ENCODE measurements around the gene DAPK2.

Gene DAPK2

GRCh38 chr15:64017082-64017588 is 29.1 kb downstream of the DAPK2 start:
- peak overlapping the region in 1 of 2 experiments; percentile 13 for H3K4me3 ChIP-seq (ENCODE audit: insufficient read depth in 1 of 2, low read depth in 1 of 2, low read length in 2 of 2)
- peaks cover 2% of the 10 kb centered on the region for H3K79me1 ChIP-seq (replicated peaks; ENCODE audit: low read length, poor library complexity, severe bottlenecking)
- H3K4me1 ChIP-seq (ENCODE audit: control insufficient read depth, insufficient read depth, low read depth, low read length) = peaks cover 4% of the 10 kb centered on the region
- no peak overlapping the region for H3K14ac ChIP-seq (ENCODE audit: low read length in 2 of 2)
- H3K9me3 ChIP-seq (ENCODE audit: control insufficient read depth, low read length) = no peaks in the 10 kb centered on the region
- no peak overlapping the region for H2BK12ac ChIP-seq (ENCODE audit: low read length in 2 of 2)
- no peak overlapping the region for H4K8ac ChIP-seq (ENCODE audit: low read length)
- H4K91ac ChIP-seq (ENCODE audit: low read length) = peak overlapping the region; percentile 44
- peaks cover 0 to 11% of the 10 kb centered on the region in 2 experiments for H3K27me3 ChIP-seq (ENCODE audit: control insufficient read depth in 1 of 2, insufficient read depth in 1 of 2, low read length in 2 of 2)
- no peak overlapping the region for H3K27ac ChIP-seq (ENCODE audit: low read length, poor library complexity, severe bottlenecking)
- 87% methylated on average over 5 of the region's 5 CpGs for WGBS
- DNase-seq = no peak
- H3K4ac ChIP-seq (ENCODE audit: low read depth in 1 of 2, low read length in 2 of 2) = no peak overlapping the region
- no peak overlapping the region for H3K23ac ChIP-seq (ENCODE audit: low read length in 2 of 2)
- no peak overlapping the region for H2BK15ac ChIP-seq (ENCODE audit: low read depth, poor library complexity, severe bottlenecking)
- no peak overlapping the region for H3K4me2 ChIP-seq (ENCODE audit: low read length, poor library complexity, severe bottlenecking)
- no peaks in the 10 kb centered on the region for H3K36me3 ChIP-seq (ENCODE audit: control insufficient read depth in 1 of 2, insufficient read depth in 2 of 2, low read depth in 1 of 2, low read length in 2 of 2)
- no peak overlapping the region for H2BK5ac ChIP-seq (ENCODE audit: low read depth, low read length, poor library complexity, severe bottlenecking)
- no peak overlapping the region for H3K18ac ChIP-seq (ENCODE audit: low read depth in 1 of 2, low read length in 2 of 2)
- no peak overlapping the region for H2BK120ac ChIP-seq (ENCODE audit: low read depth, low read length)
- H2AFZ ChIP-seq (ENCODE audit: low read depth, low read length) = no peak overlapping the region
- H3K9ac ChIP-seq (ENCODE audit: low read length) = no peak overlapping the region
- H2AK5ac ChIP-seq (ENCODE audit: low read length, severe bottlenecking) = no peak overlapping the region

GRCh38 chr15:64016257-64016656 is 30.0 kb downstream of the DAPK2 start:
- Histone ChIP-seq H2BK15ac (ENCODE audit: low read depth, poor library complexity, severe bottlenecking) (no peak overlapping the region), H3K36me3 (ENCODE audit: control insufficient read depth in 1 of 2, insufficient read depth in 2 of 2, low read depth in 1 of 2, low read length in 2 of 2) (no peaks in the 10 kb centered on the region), H3K23ac (ENCODE audit: low read length in 2 of 2) (no peak overlapping the region), H3K14ac (ENCODE audit: low read length in 2 of 2) (no peak overlapping the region), H3K4me3 (ENCODE audit: insufficient read depth in 1 of 2, low read depth in 1 of 2, low read length in 2 of 2) (no peak overlapping the region), H2AFZ (ENCODE audit: low read depth, low read length) (no peak overlapping the region), H3K27me3 (ENCODE audit: control insufficient read depth in 1 of 2, insufficient read depth in 1 of 2, low read length in 2 of 2) (peaks cover 0 to 11% of the 10 kb centered on the region in 2 experiments), H3K18ac (ENCODE audit: low read depth in 1 of 2, low read length in 2 of 2) (no peak overlapping the region), H3K9me3 (ENCODE audit: control insufficient read depth, low read length) (no peaks in the 10 kb centered on the region), H3K9ac (ENCODE audit: low read length) (no peak overlapping the region), H3K27ac (ENCODE audit: low read length, poor library complexity, severe bottlenecking) (no peak overlapping the region), H2BK120ac (ENCODE audit: low read depth, low read length) (no peak overlapping the region), H3K79me1 (replicated peaks; ENCODE audit: low read length, poor library complexity, severe bottlenecking) (peaks cover 2% of the 10 kb centered on the region), H4K8ac (ENCODE audit: low read length) (no peak overlapping the region), H2BK5ac (ENCODE audit: low read depth, low read length, poor library complexity, severe bottlenecking) (no peak overlapping the region), H3K4me1 (ENCODE audit: control insufficient read depth, insufficient read depth, low read depth, low read length) (peaks cover 8% of the 10 kb centered on the region), H2AK5ac (ENCODE audit: low read length, severe bottlenecking) (no peak overlapping the region), H4K91ac (ENCODE audit: low read length) (no peak overlapping the region), H2BK12ac (ENCODE audit: low read length in 2 of 2) (no peak overlapping the region), H3K4ac (ENCODE audit: low read depth in 1 of 2, low read length in 2 of 2) (no peak overlapping the region), H3K4me2 (ENCODE audit: low read length, poor library complexity, severe bottlenecking) (no peak overlapping the region)
- WGBS = 96% methylated on average over 2 of the region's 2 CpGs
- no peak for DNase-seq

GRCh38 chr15:64014995-64015394 is 31.3 kb downstream of the DAPK2 start:
- no peak overlapping the region for H3K4me2 ChIP-seq (ENCODE audit: low read length, poor library complexity, severe bottlenecking)
- H2BK15ac ChIP-seq (ENCODE audit: low read depth, poor library complexity, severe bottlenecking) = no peak overlapping the region
- H3K18ac ChIP-seq (ENCODE audit: low read depth in 1 of 2, low read length in 2 of 2) = no peak overlapping the region
- no peak overlapping the region for H2BK5ac ChIP-seq (ENCODE audit: low read depth, low read length, poor library complexity, severe bottlenecking)
- H3K36me3 ChIP-seq (ENCODE audit: control insufficient read depth in 1 of 2, insufficient read depth in 2 of 2, low read depth in 1 of 2, low read length in 2 of 2) = no peaks in the 10 kb centered on the region
- no peak overlapping the region for H2AFZ ChIP-seq (ENCODE audit: low read depth, low read length)
- no peak for DNase-seq
- no peak overlapping the region for H3K4ac ChIP-seq (ENCODE audit: low read depth in 1 of 2, low read length in 2 of 2)
- no peak overlapping the region for H2BK12ac ChIP-seq (ENCODE audit: low read length in 2 of 2)
- no peak overlapping the region for H3K23ac ChIP-seq (ENCODE audit: low read length in 2 of 2)
- H3K27me3 ChIP-seq (ENCODE audit: control insufficient read depth in 1 of 2, insufficient read depth in 1 of 2, low read length in 2 of 2) = peaks cover 0 to 5% of the 10 kb centered on the region in 2 experiments
- H3K14ac ChIP-seq (ENCODE audit: low read length in 2 of 2) = no peak overlapping the region
- H2AK5ac ChIP-seq (ENCODE audit: low read length, severe bottlenecking) = no peak overlapping the region
- WGBS = 96% methylated on average over 5 of the region's 5 CpGs
- H4K91ac ChIP-seq (ENCODE audit: low read length) = no peak overlapping the region
- peaks cover 2% of the 10 kb centered on the region for H3K79me1 ChIP-seq (replicated peaks; ENCODE audit: low read length, poor library complexity, severe bottlenecking)
- no peaks in the 10 kb centered on the region for H3K9me3 ChIP-seq (ENCODE audit: control insufficient read depth, low read length)
- H3K27ac ChIP-seq (ENCODE audit: low read length, poor library complexity, severe bottlenecking) = no peak overlapping the region
- no peak overlapping the region for H4K8ac ChIP-seq (ENCODE audit: low read length)
- H2BK120ac ChIP-seq (ENCODE audit: low read depth, low read length) = no peak overlapping the region
- H3K4me3 ChIP-seq (ENCODE audit: insufficient read depth in 1 of 2, low read depth in 1 of 2, low read length in 2 of 2) = no peak overlapping the region
- H3K4me1 ChIP-seq (ENCODE audit: control insufficient read depth, insufficient read depth, low read depth, low read length) = peaks cover 16% of the 10 kb centered on the region
- no peak overlapping the region for H3K9ac ChIP-seq (ENCODE audit: low read length)

GRCh38 chr15:64013179-64014062 is 32.9 kb downstream of the DAPK2 start:
- Histone ChIP-seq H4K91ac (ENCODE audit: low read length) (no peak overlapping the region), H2BK15ac (ENCODE audit: low read depth, poor library complexity, severe bottlenecking) (no peak overlapping the region), H3K9ac (ENCODE audit: low read length) (peak overlapping the region; percentile 34), H3K4me2 (ENCODE audit: low read length, poor library complexity, severe bottlenecking) (no peak overlapping the region), H3K9me3 (ENCODE audit: control insufficient read depth, low read length) (no peaks in the 10 kb centered on the region), H2BK120ac (ENCODE audit: low read depth, low read length) (no peak overlapping the region), H3K27me3 (ENCODE audit: control insufficient read depth in 1 of 2, insufficient read depth in 1 of 2, low read length in 2 of 2) (peaks cover 0 to 3% of the 10 kb centered on the region in 2 experiments), H2AK5ac (ENCODE audit: low read length, severe bottlenecking) (no peak overlapping the region), H2AFZ (ENCODE audit: low read depth, low read length) (no peak overlapping the region), H3K4me3 (ENCODE audit: insufficient read depth in 1 of 2, low read depth in 1 of 2, low read length in 2 of 2) (peak overlapping the region in 1 of 2 experiments; percentile 10), H3K4me1 (ENCODE audit: control insufficient read depth, insufficient read depth, low read depth, low read length) (peaks cover 18% of the 10 kb centered on the region), H3K36me3 (ENCODE audit: control insufficient read depth in 1 of 2, insufficient read depth in 2 of 2, low read depth in 1 of 2, low read length in 2 of 2) (no peaks in the 10 kb centered on the region), H3K14ac (ENCODE audit: low read length in 2 of 2) (no peak overlapping the region), H3K27ac (ENCODE audit: low read length, poor library complexity, severe bottlenecking) (no peak overlapping the region), H2BK12ac (ENCODE audit: low read length in 2 of 2) (no peak overlapping the region), H3K18ac (ENCODE audit: low read depth in 1 of 2, low read length in 2 of 2) (no peak overlapping the region), H4K8ac (ENCODE audit: low read length) (no peak overlapping the region), H2BK5ac (ENCODE audit: low read depth, low read length, poor library complexity, severe bottlenecking) (no peak overlapping the region), H3K79me1 (replicated peaks; ENCODE audit: low read length, poor library complexity, severe bottlenecking) (peaks cover under 1% of the 10 kb centered on the region), H3K23ac (ENCODE audit: low read length in 2 of 2) (no peak overlapping the region), H3K4ac (ENCODE audit: low read depth in 1 of 2, low read length in 2 of 2) (no peak overlapping the region)
- DNase-seq = peak; percentile 19
- 77% methylated on average over 3 of the region's 3 CpGs for WGBS
